Measurements from ENCODE around the gene RFXANK.
"Not testable (repeated sequence)": the region's sequence is repeated elsewhere in the genome, so short reads cannot be mapped to it uniquely, and the experiment has no call there.

Gene RFXANK

GRCh38 chr19:19204181-19204580 is 12.1 kb downstream of the RFXANK start:
- FAIRE-seq (no peak), DNase-seq (ENCODE audit: insufficient read length, low spot score) (no peak)

DNA sequence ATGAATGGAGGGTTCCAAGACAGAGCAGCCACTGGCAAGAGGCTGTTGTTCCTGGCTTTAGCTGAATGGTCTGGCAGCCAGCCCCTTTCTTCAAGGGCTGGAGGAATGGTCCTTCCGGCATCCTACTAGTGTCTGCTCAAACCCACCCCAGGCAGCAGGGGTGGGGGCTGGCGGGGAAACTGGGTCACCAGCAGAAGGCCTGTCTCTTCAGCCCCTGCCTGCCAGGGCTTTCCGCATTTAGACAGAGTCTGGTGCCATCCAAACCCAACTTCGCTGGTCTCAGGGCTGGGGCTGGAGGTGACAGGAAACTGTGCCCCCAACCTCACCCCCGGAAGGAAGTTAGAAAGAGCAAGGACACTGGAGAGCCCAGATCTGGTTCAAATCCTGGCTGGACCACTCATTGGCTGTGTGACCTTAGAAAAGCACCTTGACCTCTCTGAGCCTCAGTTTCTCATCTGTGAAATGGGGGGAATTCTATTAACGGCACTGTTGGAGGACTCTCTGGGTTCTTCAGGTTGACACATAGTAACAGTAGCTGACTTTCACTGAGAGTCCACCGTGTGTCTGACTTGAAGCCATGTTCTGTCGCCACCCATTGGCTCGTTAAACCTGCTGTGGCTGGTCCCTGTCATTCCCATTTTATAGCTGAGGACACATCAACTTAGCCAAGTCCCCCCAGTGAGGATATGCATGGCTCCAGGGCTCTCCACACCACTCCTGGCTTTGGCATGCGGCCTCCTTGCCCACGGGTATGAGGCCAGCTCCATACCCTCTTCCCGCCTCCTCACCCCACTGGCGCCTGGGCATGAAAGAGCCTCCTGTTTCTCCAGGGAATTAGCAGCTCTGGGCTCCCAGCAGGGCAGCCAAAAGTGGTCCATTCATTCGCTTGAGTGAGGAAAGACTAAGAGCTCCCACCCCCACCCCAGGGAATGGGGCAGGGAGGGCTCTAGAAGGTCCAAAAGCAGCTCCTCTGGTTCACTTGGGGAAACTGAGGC is 13.7 kb downstream of the RFXANK start:
- DNase-seq (ENCODE audit: insufficient read length, low spot score) (no peak), FAIRE-seq (no peak)

- no peak for FAIRE-seq
Measured at GRCh38 chr19:19206938-19207337, 14.9 kb downstream of the RFXANK start.

DNA sequence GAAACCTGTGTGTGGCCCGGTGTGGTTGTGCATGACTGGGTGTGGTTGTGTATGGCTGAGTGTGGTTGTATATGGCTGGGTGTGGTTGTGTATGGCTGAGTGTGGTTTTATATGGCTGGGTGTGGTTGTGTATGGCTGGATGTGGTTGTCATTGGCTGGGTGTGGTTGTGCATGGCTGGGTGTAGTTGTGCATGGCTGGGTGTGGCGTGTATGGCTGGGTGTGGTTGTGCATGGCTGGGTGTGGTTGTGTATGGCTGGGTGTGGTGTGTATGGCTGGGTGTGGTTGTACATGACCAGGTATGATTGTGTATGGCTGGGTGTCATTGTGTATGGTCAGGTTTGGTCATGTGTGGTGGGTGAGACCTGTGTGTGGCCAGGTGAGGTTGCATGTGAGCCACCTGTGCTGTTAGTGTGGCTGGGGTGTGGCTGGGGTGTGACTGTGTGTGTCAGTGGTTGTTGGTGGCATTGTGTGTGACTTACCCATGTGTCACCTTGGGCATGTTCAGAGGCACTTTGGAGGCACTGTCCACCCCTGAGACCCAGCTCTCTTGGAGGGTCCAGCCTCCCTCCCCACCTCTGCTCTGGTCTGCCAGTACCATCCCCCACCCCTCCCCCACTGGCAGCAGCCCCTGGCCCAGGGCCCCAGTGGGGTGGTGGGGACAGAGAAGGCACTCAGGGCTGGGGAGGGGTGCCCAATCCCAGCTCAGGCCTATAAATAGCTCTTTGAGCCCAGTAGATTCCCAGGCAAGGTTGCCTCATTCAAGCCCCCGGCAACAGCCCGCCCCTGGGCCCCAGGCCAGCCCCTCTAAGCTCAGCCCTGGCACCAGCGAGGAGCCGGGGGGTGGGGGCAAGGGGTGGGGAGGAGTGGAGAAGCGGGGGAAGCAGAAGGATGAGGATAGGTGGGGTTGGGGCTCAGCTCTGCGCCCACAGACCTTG is 15.8 kb downstream of the RFXANK start:
- FAIRE-seq (no peak), DNase-seq (ENCODE audit: insufficient read length, low spot score) (no peak)

More at GRCh38 chr19:19206938-19207337, 14.9 kb downstream of the RFXANK start:
- no peak for DNase-seq (ENCODE audit: insufficient read length, low spot score)

DNA sequence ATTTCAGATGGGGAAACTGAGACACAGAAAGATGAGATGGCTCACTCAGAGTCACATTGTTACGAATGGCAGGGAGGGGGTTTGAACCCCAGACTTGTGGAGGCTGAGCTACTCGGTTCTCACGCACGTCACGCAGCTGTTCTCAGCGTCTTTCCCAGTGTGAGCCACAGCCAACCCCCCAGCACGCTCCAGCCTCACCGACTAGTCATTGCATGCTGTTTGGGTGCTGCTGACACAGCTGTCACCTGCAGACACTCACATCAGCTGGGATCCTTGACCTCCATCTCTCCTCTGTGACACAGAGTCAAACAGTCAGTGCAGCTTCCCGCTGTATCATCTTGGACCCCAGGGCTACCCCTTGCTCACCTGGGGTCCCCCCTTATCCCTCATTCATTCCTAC is 17.3 kb downstream of the RFXANK start:
- FAIRE-seq (no peak), DNase-seq (ENCODE audit: insufficient read length, low spot score) (no peak)

DNA sequence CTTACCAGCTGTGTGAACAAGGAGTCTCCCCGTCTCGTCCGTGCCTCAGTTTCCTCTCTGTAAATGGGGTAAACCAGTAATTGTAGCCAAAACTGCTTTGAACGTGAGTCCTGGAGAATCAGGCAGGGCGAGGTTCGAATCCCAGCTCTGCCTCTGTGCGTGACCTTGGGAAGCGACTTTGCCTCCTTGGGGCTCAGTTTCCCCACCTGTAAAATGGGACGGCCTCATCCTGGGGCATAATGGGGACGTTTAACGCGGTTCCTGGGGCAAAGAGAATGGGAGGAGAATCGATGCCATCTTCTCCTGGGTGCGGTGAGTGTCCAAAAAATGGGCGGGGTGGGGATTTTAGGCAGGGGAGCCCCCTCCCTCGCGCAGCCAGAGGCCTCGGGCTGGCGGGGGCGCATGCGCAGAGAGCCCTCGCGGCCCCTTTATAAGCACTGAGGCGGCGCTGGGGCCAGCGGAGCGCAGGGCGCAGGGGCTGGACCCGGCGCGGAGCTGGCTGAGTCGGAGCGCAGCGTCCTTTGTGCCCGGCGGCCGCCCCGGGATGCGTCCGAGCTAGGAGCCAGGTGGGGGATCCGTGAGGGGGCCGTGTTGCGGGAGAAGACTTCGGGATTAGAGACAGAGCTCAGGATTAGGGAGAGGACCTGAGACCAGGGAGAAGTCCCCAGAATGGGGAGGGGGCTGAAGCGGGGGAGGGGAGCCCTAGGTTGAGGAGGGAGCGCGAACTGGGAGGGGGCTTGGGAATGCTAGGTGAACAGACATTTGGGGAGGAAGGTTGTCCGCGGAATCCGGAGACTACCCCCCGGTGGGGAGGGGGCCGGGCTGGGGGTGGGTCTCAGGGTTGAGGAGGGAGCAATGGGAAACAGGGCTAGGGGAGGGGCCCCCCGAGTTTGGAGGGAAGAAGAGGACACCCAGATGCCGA is 19.7 kb downstream of the RFXANK start, which contains the start of gene NCAN:
Gene NCAN, plus strand, starts transcription at position 460 of the 922 bp plus-strand sequence. CDS start 4,996 bp downstream, outside the sequence.
- DNase-seq (ENCODE audit: insufficient read length, low spot score) (no peak), FAIRE-seq (no peak)

DNA sequence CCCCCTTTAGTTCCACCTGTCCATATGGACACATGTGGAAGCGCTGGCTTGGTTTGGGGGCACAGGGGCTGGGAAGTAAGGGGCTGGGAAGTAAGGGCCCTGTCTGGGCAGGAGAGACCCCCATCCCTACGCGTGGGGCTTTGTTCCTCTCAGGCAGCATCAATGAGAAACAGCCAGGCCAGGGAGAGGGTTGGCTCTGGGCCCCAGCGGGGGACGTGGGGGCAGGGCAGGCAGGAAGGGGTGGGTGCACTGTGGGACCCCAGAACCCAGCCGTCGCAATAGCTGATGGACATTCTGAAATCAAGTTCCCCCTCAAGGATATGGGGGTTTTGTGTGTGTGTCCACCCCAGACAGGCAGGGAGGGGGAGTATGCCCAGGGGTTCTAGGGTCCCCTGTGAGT is 20.9 kb downstream of the RFXANK start:
- FAIRE-seq, result no peak

GRCh38 chr19:19213426-19214158 is 21.5 kb downstream of the RFXANK start:
- no peak for FAIRE-seq
- no peak for DNase-seq (ENCODE audit: insufficient read length, low spot score)

More for the DNA sequence above, 20.9 kb downstream of the RFXANK start:
- DNase-seq (ENCODE audit: insufficient read length, low spot score), result no peak

DNA sequence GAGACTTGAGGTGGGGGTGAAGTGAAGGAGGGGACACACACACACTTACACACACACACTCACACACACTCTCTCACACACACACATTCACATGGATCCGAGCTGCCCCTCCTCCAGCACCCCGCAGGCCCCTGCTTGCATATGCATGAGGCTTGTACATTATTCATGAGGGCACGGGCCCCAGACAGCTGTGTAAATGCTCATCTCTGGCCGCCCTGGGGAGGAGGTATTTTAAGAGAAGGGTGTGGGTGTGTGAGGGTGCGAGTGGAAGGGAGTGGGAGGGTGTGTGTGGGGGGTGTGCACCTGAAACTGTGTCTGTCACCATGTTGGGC is 22.1 kb downstream of the RFXANK start:
- no peak for FAIRE-seq
- DNase-seq (ENCODE audit: insufficient read length, low spot score), result no peak

DNA sequence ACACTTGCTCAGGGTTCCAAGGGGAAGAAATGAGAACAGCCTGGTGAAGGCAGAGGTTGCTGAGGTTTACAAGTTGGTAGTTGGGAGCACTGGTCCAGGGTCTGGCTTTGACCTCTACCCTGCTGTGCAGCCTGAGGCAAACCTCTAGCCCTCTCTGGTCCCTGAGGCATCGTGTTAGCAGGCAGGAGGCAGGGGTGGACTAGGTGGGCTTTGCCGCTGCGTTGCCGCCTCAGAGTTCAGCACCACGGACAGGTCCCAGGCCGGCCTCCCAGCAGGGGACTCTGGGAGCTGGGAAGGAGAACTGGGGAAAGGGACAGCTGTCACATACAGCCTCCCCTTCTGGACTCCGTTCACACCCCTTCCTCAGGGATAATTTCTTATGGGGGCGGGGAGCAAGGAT is 22.8 kb downstream of the RFXANK start:
- DNase-seq (ENCODE audit: insufficient read length, low spot score) (no peak), FAIRE-seq (no peak)

DNA sequence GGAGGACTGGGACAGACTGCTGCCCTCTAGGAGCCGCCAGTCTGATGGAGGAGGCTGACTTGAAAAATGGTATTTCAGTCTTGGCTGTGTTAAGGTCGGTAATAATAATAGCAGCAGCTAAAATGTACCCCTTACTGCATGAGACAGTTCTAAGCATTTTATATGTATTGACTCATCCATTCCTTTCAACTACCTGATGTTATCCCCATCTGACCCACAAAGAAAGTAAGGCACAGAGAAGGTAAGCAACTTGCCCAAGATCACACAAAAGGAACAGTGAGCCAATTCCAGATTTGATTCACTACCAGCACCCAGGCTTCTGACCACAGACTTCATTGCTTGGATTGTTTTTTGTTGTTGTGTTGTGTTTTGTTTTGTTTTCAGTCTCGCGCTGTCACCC is 23.7 kb downstream of the RFXANK start:
- DNase-seq (ENCODE audit: insufficient read length, low spot score), result no peak
- FAIRE-seq, result no peak

GRCh38 chr19:19217099-19217498 is 25.0 kb downstream of the RFXANK start:
- FAIRE-seq (no peak), DNase-seq (ENCODE audit: insufficient read length, low spot score) (no peak)

GRCh38 chr19:19218911-19219310 is 26.9 kb downstream of the RFXANK start:
- FAIRE-seq, result no peak
- DNase-seq (ENCODE audit: insufficient read length, low spot score), result no peak

GRCh38 chr19:19221000-19221399 is 28.9 kb downstream of the RFXANK start:
- FAIRE-seq; DNase-seq (ENCODE audit: insufficient read length, low spot score): not testable (repeated sequence)

- DNase-seq (ENCODE audit: insufficient read length, low spot score) (no peak), FAIRE-seq (no peak)
Measured at GRCh38 chr19:19223060-19223459, 31.0 kb downstream of the RFXANK start.

DNA sequence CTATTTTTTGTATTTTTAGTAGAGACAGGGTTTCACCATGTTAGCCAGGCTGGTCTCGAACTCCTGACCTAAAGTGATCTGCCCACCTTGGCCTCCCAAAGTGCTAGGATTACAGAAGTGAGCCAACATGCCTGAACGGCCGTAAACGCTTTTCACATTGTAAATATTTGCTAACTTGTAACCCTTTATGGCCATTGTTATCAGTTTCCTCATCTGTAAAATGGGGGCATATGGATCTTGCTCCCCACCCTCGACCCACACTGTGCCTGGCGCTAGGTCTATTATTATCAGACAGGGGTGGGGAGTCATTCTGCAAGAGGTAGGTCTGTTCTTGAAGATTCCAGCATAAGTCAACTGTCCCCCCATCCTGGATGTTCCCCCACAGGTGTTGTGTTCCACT is 31.6 kb downstream of the RFXANK start:
- DNase-seq (ENCODE audit: insufficient read length, low spot score) (no peak), FAIRE-seq (no peak)

DNA sequence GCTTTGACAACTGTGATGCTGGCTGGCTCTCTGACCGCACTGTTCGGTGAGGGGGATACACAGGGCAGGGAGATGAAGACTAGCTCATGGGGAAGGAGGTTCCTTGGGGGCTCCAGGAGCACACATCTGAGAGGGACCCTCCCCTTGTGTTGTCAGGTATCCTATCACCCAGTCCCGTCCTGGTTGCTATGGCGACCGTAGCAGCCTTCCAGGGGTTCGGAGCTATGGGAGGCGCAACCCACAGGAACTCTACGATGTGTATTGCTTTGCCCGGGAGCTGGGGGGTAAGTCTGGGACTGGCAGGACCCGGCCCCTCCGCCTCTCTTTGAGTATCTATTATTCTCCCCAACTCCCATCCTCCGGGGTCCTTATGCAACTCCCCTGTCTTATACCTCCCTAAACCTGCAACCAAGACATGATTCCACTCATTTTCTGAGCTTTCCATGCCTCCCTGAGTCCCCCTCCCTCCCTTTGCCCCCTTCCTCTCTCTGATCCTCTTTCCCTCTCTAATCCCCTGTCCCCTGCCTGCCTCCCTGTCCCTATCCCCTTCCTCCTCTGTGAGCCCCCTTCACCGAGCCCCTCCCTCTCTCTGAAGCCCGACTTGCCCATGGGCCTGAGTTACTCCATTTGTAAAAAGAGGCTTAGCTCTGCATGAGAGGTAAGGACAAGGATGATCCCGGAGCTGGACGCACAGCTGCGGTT is 32.2 kb downstream of the RFXANK start:
- DNase-seq (ENCODE audit: insufficient read length, low spot score) (no peak), FAIRE-seq (no peak)

DNA sequence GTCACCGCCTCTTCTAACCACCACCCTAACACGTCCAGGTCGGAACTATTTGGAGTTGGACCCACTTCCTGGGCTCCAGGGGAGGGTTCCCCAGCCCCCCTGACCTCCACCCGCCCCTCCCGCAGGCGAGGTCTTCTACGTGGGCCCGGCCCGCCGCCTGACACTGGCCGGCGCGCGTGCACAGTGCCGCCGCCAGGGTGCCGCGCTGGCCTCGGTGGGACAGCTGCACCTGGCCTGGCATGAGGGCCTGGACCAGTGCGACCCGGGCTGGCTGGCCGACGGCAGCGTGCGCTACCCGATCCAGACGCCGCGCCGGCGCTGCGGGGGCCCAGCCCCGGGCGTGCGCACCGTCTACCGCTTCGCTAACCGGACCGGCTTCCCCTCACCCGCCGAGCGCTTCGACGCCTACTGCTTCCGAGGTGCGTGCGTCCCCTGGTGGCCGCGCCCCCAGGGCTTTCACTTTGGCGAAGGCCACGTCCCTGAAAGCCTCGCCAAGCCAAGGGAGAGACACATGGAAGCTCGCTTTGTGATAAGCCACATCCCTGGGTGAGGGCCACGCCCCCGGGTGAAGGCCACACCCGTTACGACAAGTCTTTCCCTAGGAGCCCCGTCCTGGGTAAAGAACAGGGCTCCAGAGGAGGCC is 32.9 kb downstream of the RFXANK start:
- DNase-seq (ENCODE audit: insufficient read length, low spot score) (peak; percentile 86), FAIRE-seq (peak; percentile 58)
